Measurements from ENCODE around the gene USP17L15.
"Not testable (repeated sequence)": the region's sequence is repeated elsewhere in the genome, so short reads cannot be mapped to it uniquely, and the experiment has no call there.

The USP17L15 gene

DNA sequence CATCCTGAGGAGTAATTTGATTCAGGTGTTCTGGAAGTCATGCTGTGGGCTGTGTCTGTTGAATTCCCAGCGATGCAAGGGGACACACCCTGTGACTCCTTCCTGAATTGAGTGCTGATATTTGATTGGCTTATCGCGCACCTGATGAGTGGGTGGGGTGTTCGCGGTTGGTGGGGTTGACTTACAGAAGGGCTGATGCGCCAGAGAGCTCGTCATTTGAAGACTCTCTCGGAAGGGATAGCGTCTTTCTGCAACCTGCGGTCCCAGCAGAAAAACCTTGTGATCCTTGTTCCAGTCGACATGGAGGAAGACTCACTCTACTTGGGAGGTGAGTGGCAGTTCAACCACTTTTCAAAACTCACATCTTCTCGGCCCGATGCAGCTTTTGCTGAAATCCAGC, 18.9 kb downstream of the USP17L15 start, which contains the start of gene USP17L19:
Gene USP17L19, plus strand, starts transcription at position 301 of the 400 bp plus-strand sequence. Its CDS starts 0 bp downstream, at position 301.
- H3K79me2 ChIP-seq (ENCODE audit: control insufficient read depth, insufficient read depth, low read length, unreplicated experiment); H3K27me3 ChIP-seq (ENCODE audit: insufficient read depth, low read length): not testable (repeated sequence)

DNA sequence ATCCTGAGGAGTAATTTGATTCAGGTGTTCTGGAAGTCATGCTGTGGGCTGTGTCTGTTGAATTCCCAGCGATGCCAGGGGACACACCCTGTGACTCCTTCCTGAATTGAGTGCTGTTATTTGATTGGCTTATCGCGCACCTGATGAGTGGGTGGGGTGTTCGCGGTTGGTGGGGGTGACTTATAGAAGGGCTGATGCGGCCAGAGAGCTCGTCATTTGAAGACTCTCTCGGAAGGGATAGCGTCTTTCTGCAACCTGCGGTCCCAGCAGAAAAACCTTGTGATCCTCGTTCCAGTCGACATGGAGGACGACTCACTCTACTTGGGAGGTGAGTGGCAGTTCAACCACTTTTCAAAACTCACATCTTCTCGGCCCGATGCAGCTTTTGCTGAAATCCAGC, 23.6 kb downstream of the USP17L15 start, which contains the start of gene USP17L20:
Gene USP17L20, plus strand, starts transcription at position 301 of the 400 bp plus-strand sequence. Its CDS starts 0 bp downstream, at position 301.
- not testable (repeated sequence) for H3K36me3 ChIP-seq (ENCODE audit: insufficient read depth, low read length); H2AFZ ChIP-seq (ENCODE audit: low read length, unreplicated experiment); H3K27me3 ChIP-seq (ENCODE audit: insufficient read depth, low read length); H3K79me2 ChIP-seq (ENCODE audit: control insufficient read depth, insufficient read depth, low read length, unreplicated experiment); H3K4me3 ChIP-seq (ENCODE audit: low read depth, low read length); H3K27ac ChIP-seq (ENCODE audit: low read depth, low read length); H3K4me1 ChIP-seq (ENCODE audit: control insufficient read depth, insufficient read depth, low read length, unreplicated experiment)

More for the DNA sequence above, 18.9 kb downstream of the USP17L15 start, which contains the start of gene USP17L19:
- not testable (repeated sequence) for H3K4me3 ChIP-seq (ENCODE audit: low read depth, low read length); H3K27ac ChIP-seq (ENCODE audit: low read depth, low read length); H3K4me1 ChIP-seq (ENCODE audit: control insufficient read depth, insufficient read depth, low read length, unreplicated experiment); H2AFZ ChIP-seq (ENCODE audit: low read length, unreplicated experiment); H3K36me3 ChIP-seq (ENCODE audit: insufficient read depth, low read length)

DNA sequence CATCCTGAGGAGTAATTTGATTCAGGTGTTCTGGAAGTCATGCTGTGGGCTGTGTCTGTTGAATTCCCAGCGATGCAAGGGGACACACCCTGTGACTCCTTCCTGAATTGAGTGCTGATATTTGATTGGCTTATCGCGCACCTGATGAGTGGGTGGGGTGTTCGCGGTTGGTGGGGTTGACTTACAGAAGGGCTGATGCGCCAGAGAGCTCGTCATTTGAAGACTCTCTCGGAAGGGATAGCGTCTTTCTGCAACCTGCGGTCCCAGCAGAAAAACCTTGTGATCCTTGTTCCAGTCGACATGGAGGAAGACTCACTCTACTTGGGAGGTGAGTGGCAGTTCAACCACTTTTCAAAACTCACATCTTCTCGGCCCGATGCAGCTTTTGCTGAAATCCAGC, 28.4 kb downstream of the USP17L15 start, which contains the start of gene USP17L21:
Gene USP17L21, plus strand, starts transcription at position 301 of the 400 bp plus-strand sequence. Its CDS starts 0 bp downstream, at position 301.
- H3K36me3 ChIP-seq (ENCODE audit: insufficient read depth, low read length); H3K4me3 ChIP-seq (ENCODE audit: low read depth, low read length); H3K27ac ChIP-seq (ENCODE audit: low read depth, low read length); H3K27me3 ChIP-seq (ENCODE audit: insufficient read depth, low read length); H3K4me1 ChIP-seq (ENCODE audit: control insufficient read depth, insufficient read depth, low read length, unreplicated experiment); H2AFZ ChIP-seq (ENCODE audit: low read length, unreplicated experiment); H3K79me2 ChIP-seq (ENCODE audit: control insufficient read depth, insufficient read depth, low read length, unreplicated experiment): not testable (repeated sequence)

DNA sequence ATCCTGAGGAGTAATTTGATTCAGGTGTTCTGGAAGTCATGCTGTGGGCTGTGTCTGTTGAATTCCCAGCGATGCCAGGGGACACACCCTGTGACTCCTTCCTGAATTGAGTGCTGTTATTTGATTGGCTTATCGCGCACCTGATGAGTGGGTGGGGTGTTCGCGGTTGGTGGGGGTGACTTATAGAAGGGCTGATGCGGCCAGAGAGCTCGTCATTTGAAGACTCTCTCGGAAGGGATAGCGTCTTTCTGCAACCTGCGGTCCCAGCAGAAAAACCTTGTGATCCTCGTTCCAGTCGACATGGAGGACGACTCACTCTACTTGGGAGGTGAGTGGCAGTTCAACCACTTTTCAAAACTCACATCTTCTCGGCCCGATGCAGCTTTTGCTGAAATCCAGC, 33.1 kb downstream of the USP17L15 start, which contains the start of gene USP17L22:
Gene USP17L22, plus strand, starts transcription at position 301 of the 400 bp plus-strand sequence. Its CDS starts 0 bp downstream, at position 301.
- not testable (repeated sequence) for H3K27me3 ChIP-seq (ENCODE audit: insufficient read depth, low read length); H3K4me3 ChIP-seq (ENCODE audit: low read depth, low read length); H3K4me1 ChIP-seq (ENCODE audit: control insufficient read depth, insufficient read depth, low read length, unreplicated experiment); H3K36me3 ChIP-seq (ENCODE audit: insufficient read depth, low read length); H3K79me2 ChIP-seq (ENCODE audit: control insufficient read depth, insufficient read depth, low read length, unreplicated experiment); H2AFZ ChIP-seq (ENCODE audit: low read length, unreplicated experiment); H3K27ac ChIP-seq (ENCODE audit: low read depth, low read length)

DNA sequence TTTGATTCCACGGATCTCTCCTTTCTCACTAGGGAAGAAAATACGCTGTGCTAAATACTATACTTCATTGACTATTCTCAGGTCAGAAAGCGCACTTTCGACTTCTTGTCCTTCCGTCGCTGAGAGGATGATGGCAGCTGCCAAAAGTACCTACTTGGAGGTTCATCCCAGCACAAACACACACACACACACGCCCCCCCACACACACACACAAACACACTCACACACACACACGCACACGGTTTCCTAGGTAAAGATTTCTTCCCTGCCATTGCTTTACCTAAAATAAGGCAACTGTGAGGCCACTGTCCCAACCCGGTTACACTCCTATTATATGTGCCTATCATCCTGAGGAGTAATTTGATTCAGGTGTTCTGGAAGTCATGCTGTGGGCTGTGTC, 37.5 kb downstream of the USP17L15 start:
- H3K36me3 ChIP-seq (ENCODE audit: insufficient read depth, low read length); H3K4me1 ChIP-seq (ENCODE audit: control insufficient read depth, insufficient read depth, low read length, unreplicated experiment); H3K79me2 ChIP-seq (ENCODE audit: control insufficient read depth, insufficient read depth, low read length, unreplicated experiment); H3K27ac ChIP-seq (ENCODE audit: low read depth, low read length); H3K4me3 ChIP-seq (ENCODE audit: low read depth, low read length); H3K27me3 ChIP-seq (ENCODE audit: insufficient read depth, low read length); H2AFZ ChIP-seq (ENCODE audit: low read length, unreplicated experiment): not testable (repeated sequence)

Measured in ACC112 (cell line).